RWPE1 (cell line): ENCODE data around the gene ABHD12B.
A peak's percentile ranks its signal among the peaks of the same experiment; 100 is the strongest.

ENCODE experiments used
- CTCF ChIA-PET: fragments of 350-600 bp; sonication (Branson Sonifier 250); formaldehyde crosslinking; extraction: SDS; loops from one replicate; lab custom pipeline; 2021; lab: Yijun Ruan, JAX
- POLR2A ChIA-PET: fragments of 400-600 bp; formaldehyde crosslinking; extraction: SDS; loops from one replicate; lab custom pipeline; 2020; ENCODE audit warnings: antibody characterized with exemption; ENCODE audit not compliant: low non-redundant PET; lab: Yijun Ruan, JAX
- DNase-seq: peaks from one replicate; pipeline ENCODE4 v3.0.0; 2012; ENCODE audit warnings: low spot score
- H3K27ac ChIP-seq: fragments of 450-650 bp; 2 replicates; pipeline ENCODE4 v1.5.1; 2017
- CTCF ChIP-seq: fragments of 450-650 bp; conservative IDR thresholded peaks from 2 replicates; pipeline ENCODE4 v1.5.1; 2017; ENCODE audit warnings: low read depth, mild to moderate bottlenecking

The ABHD12B gene

DNA sequence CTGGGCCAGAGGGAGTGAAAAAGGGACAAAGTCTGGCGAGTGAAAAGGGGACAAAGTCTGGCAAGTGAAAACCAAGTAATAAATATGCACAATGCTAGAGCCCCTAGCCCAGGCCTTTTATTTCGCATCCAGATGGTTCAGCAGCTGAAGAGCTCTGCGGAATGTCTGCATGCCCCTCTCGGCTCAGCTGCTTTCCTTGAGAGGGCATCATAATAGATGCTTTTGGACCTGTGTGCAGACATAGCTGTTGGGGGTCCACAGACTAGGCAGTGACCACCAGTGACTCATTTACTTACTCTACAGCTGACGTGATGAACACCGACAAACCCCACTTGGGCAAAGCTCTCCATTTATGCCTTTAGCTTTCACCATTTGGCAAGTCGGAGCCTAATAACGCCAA lies 45.2 kb upstream of the ABHD12B start:
- CTCF ChIA-PET: interaction anchor here (0.6 to 1.1 kb wide), 2 partner anchors 20 to 298 kb away, joined by 3 to 4 read pairs; no protein-coding TSS in a partner anchor
- POLR2A ChIA-PET: no interaction called here
- no peak overlapping the region for H3K27ac ChIP-seq
- DNase-seq: no peak
- TF ChIP-seq CTCF: no peak

GRCh38 chr14:50828721-50829488 lies 42.9 kb upstream of the ABHD12B start:
- POLR2A ChIA-PET: no interaction called here
- CTCF ChIA-PET: interaction anchor here (0.6 to 1.2 kb wide), 3 partner anchors 32 to 127 kb away, joined by 3 to 6 read pairs (median 5); no protein-coding TSS in a partner anchor
- no peak for DNase-seq
- no peak for TF ChIP-seq CTCF
- H3K27ac ChIP-seq: no peak overlapping the region

- ChIA-PET POLR2A (no interaction called here), CTCF (interaction anchor here (0.6 to 1.2 kb wide), 3 partner anchors 30 to 117 kb away, joined by 5 to 7 read pairs (median 6); no protein-coding TSS in a partner anchor)
- TF ChIP-seq CTCF: no peak
- peak overlapping the region; percentile 80 for H3K27ac ChIP-seq
- no peak for DNase-seq
Observed at GRCh38 chr14:50829489-50830043, 42.3 kb upstream of the ABHD12B start.

GRCh38 chr14:50830044-50830931 lies 41.6 kb upstream of the ABHD12B start:
- TF ChIP-seq CTCF: no peak
- DNase-seq: peak; percentile 32
- ChIA-PET CTCF (interaction anchor here (0.6 to 0.7 kb wide), 2 partner anchors 30 kb away, joined by 3 to 7 read pairs; no protein-coding TSS in a partner anchor), POLR2A (interaction anchor here (1.0 kb wide), 1 partner anchor 18 kb away, joined by 3 read pairs; no protein-coding TSS in a partner anchor)
- H3K27ac ChIP-seq: peak overlapping the region; percentile 80

DNA sequence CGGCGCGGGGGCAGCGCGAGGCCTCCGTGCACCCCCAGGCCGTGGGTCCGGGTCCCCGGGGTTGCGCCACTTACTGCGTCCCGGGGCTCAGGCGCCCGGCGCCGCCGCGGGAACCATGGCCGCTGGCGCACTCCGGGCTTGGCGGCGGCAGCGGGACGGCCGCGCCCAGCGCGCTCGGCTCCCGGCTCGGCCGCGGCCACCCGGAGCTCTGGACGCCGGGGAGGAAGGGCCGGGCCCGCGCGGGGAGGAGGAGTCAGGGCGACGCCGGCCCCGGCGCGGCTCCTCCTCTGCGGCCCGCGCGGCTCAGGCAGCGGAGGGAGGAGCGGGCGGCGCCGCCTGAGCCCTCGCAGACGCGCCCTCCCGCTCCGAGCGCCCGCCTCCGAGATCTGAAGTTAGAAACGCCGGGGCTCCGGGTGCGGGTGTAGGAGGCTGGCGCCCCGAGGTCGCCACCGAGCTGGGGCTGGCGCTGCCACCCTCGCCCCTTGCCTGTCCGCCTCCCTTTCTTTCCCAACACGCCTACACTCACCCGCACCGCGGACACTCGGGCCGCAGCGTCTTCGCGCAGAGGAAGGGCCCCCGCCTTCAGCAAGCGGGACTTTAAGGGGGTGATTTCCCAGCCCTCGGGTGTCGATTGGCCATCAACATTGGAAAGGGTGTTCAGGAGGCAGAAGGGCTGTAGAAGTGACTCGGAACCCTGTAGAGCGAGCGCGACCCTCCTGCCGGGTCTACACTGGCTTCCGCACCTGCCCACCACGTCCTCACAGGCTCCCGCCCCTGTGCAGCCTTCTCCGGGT lies 40.7 kb upstream of the ABHD12B start, which contains the start of gene NIN:
Gene NIN, minus strand, starts transcription at position 231 of the 794 bp plus-strand sequence. CDS start 9,106 bp downstream, outside the sequence.
- POLR2A ChIA-PET: interaction anchor here (1.0 kb wide), 1 partner anchor 17 kb away, joined by 3 read pairs; no protein-coding TSS in a partner anchor

More for the DNA sequence above, 40.7 kb upstream of the ABHD12B start, which contains the start of gene NIN:
- H3K27ac ChIP-seq: peak within 1 kb of the TSS; percentile 80
- CTCF ChIA-PET: interaction anchor here (0.7 to 1.1 kb wide), 3 partner anchors 24 to 54 kb away, joined by 3 to 6 read pairs (median 3); no protein-coding TSS in a partner anchor
- peak; percentile 79 for DNase-seq
- no peak for TF ChIP-seq CTCF
